C4-2B (cell line): ENCODE measurements around the gene TNIP1.

Experiments used
- ZFX ChIP-seq: fragments of 450-650 bp; IDR thresholded peaks from 2 replicates; pipeline ENCODE4 v1.6.1; 2017
- TF ChIP-seq, protein P1 (sequence below): fragments of 450-650 bp; conservative IDR thresholded peaks from 2 replicates; pipeline ENCODE4 v1.5.1; 2017; ENCODE audit warnings: mild to moderate bottlenecking

DNA sequence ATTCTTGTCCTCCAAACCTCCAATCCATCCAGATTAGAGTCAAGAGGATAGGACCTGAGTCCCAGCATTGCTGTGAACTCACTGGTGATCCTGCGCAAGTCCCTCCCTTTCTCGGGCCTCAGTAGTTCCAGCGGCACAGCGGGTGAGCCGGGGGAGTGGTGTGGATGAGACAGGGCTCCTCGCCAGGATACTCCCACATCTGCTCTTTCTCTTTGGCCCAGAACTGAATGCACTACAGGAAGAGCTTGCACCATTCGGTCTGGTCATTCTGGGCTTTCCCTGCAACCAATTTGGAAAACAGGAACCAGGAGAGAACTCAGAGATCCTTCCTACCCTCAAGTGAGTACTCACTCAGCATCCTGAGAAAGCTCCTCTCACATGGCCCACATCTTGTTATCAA lies 54.2 kb downstream of the TNIP1 start:
- TF ChIP-seq, protein P1, sequence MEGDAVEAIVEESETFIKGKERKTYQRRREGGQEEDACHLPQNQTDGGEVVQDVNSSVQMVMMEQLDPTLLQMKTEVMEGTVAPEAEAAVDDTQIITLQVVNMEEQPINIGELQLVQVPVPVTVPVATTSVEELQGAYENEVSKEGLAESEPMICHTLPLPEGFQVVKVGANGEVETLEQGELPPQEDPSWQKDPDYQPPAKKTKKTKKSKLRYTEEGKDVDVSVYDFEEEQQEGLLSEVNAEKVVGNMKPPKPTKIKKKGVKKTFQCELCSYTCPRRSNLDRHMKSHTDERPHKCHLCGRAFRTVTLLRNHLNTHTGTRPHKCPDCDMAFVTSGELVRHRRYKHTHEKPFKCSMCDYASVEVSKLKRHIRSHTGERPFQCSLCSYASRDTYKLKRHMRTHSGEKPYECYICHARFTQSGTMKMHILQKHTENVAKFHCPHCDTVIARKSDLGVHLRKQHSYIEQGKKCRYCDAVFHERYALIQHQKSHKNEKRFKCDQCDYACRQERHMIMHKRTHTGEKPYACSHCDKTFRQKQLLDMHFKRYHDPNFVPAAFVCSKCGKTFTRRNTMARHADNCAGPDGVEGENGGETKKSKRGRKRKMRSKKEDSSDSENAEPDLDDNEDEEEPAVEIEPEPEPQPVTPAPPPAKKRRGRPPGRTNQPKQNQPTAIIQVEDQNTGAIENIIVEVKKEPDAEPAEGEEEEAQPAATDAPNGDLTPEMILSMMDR = no peak
- TF ChIP-seq ZFX = no peak
